PC-9 (cell line): Measurements from ENCODE around the gene SIRT2.

Experiments used
- CTCF ChIP-seq: fragments of 200-600 bp; sonication (generic); conservative IDR thresholded peaks from 2 replicates; pipeline ENCODE4 v1.6.1; 2017; ENCODE audit warnings: mixed run types, antibody characterized with exemption, mild to moderate bottlenecking, moderate library complexity
- EZH2 ChIP-seq: fragments of 200-600 bp; sonication (generic); IDR thresholded peaks from 2 replicates; pipeline ENCODE4 v1.8.0; 2017; ENCODE audit warnings: antibody characterized with exemption, low read depth

- TF ChIP-seq CTCF: no peak
- TF ChIP-seq EZH2: no peak
Measured at GRCh38 chr19:38843175-38843758, 56.2 kb downstream of the SIRT2 start.
